Frontal cortex (tissue), 4 donors: ENCODE results near the gene LCN12. TPM values are rescaled to one million over a fixed set of nuclear protein-coding genes. Genes with fewer than 3 reads are reported as not detected.

Experiments
- DNase-seq, 2 donors: peaks; one replicate each; pipeline ENCODE4 v3.0.0; 2012; ENCODE audit warnings: low spot score in 2 of 2
- FAIRE-seq: peaks from 2 replicates; lab custom pipeline; 2012; peaks lifted over from hg19 to GRCh38; lab: Jason Lieb, UNC
- total RNA-seq: library from RNA; depleted of rRNA; stranded (reverse); fragments of >200 nt; gene quantifications from one replicate; pipeline ENCODE4 v1.2.3, GENCODE V29; 2014
- donor health status: control.
- donor health status: control.
- donor health status: control.

Gene LCN12
- total RNA-seq, 1 donor from 2014 or later, result not detected

GRCh38 chr9:136955202-136955942 lies 3.3 kb downstream of the LCN12 start:
- DNase-seq (no peak), FAIRE-seq (no peak)

DNA sequence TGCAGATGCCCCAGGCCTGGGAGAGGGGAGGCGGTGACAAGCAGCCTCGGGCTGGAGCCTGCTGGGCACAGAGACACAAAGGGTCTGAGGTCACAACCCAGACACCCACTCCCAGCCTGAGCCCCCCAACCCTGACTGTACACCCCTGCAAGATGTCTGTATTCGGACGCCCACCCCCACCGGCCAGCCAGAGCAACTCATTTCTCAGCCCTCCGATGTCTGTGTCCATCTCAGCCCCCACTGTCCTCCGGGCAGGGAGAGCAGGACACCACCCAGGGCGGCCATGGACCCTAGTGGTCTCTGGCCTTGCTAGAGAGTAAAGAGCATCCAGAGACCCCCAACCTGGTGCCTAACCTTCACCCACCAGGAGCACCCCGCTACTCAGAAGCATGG lies 3.9 kb downstream of the LCN12 start:
- DNase-seq, result no peak
- no peak for FAIRE-seq

DNA sequence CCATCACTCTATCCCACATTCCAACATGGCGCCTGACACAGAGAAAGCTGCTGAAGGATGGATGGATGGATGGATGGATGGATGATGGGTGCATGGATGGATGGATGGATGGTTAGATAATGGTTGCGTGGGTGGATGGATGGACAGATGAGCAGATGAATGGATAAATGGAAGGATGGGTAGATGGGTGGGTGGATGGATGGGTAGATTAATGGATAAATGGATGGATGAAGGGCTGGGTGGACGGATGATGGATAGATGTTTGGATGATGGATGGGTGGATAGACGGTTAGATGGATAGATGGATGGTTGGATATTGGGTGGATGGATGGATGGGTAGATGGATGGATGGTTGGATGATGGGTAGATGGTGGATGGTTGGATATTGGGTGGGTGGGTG lies 4.5 kb downstream of the LCN12 start:
- no peak for DNase-seq
- no peak for FAIRE-seq

- FAIRE-seq, result no peak
- DNase-seq, result no peak
Measured at GRCh38 chr9:136957461-136957860, 5.4 kb downstream of the LCN12 start.

DNA sequence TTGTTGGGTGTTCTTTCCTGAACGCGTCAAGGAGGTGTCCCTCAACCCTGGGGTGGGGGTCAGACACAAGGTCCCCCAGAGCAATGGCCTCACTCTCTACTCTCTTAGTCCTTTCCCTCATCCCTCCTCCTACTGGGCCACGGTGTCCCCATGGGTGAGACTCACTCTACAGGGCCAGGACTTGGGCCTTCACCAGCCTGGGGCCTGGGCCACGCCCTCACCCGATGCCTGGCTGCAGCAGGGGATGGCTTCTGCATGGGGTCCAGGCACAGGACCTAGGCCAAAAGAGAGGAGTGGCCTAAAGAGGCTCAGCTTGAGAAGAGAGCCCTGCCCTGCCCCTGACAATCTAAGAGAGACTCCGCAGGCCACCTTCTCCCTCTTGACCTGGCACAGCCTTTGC lies 5.8 kb downstream of the LCN12 start:
- no peak for DNase-seq
- no peak for FAIRE-seq

- FAIRE-seq (no peak), DNase-seq (no peak)
Measured at GRCh38 chr9:136958473-136958872, 6.4 kb downstream of the LCN12 start.

GRCh38 chr9:136958898-136959850 lies 7.1 kb downstream of the LCN12 start:
- no peak for DNase-seq
- FAIRE-seq, result no peak

- no peak for DNase-seq
- no peak for FAIRE-seq
Measured at GRCh38 chr9:136960212-136960937, 8.3 kb downstream of the LCN12 start.

- DNase-seq, result no peak
- FAIRE-seq, result no peak
Measured at GRCh38 chr9:136960938-136961275, 8.8 kb downstream of the LCN12 start.

DNA sequence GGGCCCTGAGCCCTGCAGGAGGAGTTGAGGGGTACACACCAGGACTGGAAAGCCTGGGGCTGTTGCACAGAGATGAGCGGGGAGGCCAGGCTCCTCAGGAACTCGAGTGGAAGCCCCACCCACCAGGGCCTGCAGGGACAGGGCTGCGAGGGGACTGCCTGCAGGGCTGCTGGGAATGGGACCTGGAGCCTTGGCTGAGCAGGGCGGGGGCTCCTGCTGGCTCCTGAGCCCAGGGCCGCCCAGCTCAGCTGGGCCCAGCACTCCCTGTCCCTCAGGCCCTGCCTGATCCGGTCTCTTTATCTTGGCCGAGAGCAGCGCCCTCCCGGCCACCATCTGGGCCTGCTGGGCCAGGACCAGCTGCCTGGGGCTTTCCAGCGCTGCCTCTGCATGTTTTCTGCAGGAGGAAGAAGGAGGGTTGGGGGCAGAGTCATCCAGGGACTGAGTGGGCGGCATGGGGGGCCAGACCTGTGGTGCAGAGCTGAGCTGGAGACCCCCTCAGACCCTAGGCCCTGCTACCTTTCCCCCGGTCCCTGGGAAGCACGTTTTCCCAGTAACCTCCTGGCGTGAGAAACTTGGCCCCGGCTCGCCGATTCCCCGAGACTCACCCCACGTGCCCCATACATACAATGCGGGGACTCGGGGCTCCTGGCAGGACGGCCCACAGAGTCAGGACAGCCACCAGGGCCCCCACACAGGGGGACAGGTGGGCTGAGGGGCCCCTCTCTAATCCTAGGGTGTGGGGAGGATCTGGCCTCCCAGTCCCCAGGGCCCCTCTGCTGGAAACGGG lies 9.4 kb downstream of the LCN12 start:
- FAIRE-seq, result no peak
- DNase-seq, result peak; percentile 65 to 74

DNA sequence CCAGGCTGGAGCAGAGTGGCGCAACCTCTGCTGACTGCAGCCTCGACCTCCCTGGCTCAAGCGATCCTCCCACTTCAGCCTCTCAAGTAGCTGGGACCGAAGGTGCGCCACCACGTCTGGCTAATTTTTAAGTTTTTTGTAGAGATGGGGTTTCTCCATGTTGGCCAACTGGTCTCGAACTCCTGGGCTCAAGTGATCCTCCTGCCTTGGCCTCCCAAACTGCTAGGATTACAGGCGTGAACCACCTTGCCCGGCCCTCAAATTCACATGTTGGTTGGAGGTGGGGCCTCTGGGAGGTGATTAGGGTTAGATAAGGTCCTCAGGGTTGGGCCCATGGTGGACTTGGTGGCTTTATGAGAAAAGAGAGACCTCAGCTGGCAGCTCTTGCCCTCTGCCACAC lies 10.1 kb downstream of the LCN12 start:
- no peak for DNase-seq
- FAIRE-seq, result no peak

- DNase-seq (no peak), FAIRE-seq (no peak)
Measured at GRCh38 chr9:136962701-136963248, 10.7 kb downstream of the LCN12 start.

GRCh38 chr9:136963341-136963740 lies 11.3 kb downstream of the LCN12 start:
- no peak for FAIRE-seq
- no peak for DNase-seq

- DNase-seq (no peak), FAIRE-seq (no peak)
Measured at GRCh38 chr9:136963751-136964150, 11.7 kb downstream of the LCN12 start.

DNA sequence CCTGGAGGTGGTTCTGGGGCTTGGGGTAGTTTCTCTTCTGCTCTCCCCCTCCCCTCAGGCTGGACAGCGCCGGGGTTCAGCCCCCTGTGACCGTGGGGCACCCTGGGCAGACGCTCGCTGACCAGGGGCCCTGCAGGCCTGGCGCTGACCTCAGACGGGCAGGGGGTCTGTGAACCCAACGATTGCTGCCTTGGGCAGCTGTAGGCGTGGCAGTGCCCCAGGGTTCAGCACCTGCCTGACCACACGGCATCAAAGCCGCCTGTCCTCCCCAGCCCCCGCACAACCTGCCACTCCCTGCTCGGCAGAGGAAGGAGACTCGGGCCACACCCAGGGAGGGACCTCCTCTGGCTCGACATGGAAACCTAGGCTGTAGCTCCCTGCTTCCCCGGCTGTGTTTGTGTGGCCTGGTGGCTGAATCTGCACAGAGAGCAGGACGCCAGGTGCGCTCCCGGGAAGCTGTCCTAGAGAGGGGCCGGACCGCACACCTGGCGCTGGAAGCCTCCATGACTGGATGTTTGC lies 12.2 kb downstream of the LCN12 start:
- FAIRE-seq, result no peak
- DNase-seq, result no peak

DNA sequence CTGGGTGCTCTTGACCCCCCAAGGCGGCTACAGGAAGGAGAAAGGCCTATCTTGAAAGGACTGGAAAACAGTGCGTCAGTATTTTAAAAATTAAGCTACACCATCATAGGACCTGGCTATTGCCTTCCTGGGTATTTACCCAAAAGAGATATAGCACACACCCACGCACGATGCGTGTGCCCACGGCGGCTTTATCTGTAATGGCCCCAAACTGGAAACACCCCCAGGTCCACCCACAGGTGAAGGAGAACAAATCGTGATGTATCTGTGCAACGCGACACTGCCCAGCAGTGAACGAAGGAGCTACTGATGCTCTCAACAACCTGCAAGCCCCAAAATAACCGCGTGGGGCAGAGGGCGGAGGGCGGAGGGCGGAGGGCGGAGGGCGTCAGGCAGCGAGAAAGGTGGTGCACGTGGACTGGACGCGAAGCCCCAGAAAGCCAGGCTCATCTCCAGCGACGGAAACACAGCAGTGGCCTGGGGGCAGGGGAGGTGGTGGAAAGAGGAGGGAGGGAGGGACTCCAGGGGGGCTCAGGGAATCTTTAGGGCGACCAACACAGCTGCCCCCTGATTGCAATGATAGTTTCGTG lies 12.9 kb downstream of the LCN12 start:
- DNase-seq (no peak), FAIRE-seq (no peak)

- FAIRE-seq (no peak), DNase-seq (peak; percentile 80 to 90)
Measured at GRCh38 chr9:136965771-136966484, 13.9 kb downstream of the LCN12 start.
